Raji (cell line): ENCODE results near the gene COL5A3.

Source experiments
- POLR2A ChIP-seq: IDR thresholded peaks from 2 replicates; pipeline ENCODE4 v1.6.1; 2011; ENCODE audit warnings: low read depth, low read length, control low read depth; ENCODE audit not compliant: insufficient read depth

COL5A3 gene

DNA sequence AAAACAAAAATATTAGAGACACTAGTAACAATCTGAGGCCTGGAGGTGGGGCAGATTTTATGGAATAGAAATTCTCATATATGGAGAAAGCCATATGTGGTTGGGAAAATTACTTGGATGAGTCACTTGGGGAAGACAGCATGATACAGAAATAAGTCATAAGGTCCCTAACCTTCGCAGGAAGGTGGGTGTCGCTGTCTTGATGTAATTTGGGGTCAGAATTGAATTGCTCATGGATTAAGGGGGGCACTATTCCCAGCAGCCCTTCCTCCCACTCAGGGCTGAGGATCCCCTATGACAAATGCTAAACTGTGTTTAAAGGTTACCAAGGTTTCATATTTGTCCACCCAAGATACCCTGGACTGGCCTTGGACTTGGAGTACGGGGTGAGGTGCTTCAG is 8.0 kb upstream of the COL5A3 start:
- TF ChIP-seq POLR2A = no peak

DNA sequence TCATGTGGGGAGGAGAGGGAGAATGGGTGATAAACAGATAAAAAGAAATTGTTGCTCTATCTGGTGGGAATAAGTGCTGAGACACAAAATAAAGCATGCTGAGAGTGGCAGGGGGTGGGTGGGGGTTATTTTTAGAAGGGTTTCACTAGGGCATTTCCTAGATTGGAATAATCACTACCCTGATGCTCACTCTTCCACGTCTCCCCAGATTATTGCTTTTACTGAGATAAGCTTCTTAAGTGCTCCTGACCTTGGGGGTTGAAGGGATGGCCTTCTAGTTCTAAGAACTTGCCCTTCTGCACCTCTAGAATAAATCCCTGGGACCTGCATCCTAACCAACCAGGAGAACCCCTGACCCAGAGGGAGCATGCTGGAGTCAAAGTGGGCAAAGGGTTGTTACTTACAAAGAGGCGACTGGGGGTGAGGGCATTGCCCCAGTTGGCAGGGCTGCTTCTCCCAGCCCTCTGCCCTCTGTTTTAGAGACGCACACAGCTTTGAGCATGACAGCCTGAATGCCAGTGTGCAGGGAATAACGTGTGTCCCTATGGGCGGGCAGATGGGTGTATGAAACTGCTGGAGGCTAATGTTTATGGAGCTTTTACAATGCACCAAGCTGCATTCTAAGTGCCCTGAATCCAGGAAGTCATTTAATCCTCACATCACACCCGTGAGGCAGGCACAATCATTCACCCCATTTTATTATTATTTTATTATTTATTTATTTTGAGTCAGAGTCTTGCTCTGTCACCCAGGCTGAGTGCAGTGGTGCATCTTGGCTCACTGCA is 3.7 kb upstream of the COL5A3 start:
- TF ChIP-seq POLR2A = no peak

DNA sequence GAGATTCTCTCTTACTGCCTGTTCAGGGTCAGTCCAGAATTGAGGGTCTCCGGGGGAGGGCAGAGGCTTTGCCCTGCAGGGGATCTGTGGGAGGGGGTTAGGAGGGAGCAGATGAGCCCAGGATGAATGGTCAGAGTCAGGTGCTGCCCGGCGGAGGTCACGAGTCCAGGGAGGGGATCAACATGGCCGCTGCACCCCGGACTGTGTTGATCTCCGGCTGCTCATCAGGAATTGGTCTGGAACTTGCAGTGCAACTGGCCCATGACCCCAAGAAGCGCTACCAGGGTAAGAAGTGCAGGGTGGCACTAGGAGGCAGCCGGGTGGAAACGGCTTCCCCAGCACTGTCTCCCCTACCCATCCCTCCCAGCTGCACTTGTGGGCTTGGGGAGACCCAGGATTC is 3.0 kb upstream of the COL5A3 start, which contains the start of gene RDH8:
Gene RDH8, plus strand, starts transcription at position 168 of the 400 bp plus-strand sequence. Its CDS starts 15 bp downstream, at position 183.
- TF ChIP-seq POLR2A = no peak

DNA sequence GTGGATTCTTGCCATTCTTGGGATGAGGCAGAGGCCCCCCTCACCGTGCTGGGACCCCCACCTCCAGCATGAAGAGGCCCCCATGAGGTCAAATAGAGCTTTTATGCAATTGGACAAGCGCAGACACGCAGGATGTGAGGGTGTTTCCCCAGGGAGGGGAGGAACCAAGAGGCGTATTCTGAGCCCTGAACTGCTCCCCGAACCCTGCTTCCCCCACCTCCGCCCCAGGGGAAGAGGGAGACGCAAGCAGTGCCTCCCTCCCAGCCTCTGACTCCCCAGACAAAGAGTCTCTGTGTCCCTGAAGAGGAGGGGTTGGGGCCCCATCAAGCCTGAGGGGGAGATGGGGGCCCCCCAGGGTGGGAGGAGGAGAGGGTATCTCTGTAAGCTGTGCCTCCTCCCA is 1.7 kb upstream of the COL5A3 start:
- no peak for TF ChIP-seq POLR2A

DNA sequence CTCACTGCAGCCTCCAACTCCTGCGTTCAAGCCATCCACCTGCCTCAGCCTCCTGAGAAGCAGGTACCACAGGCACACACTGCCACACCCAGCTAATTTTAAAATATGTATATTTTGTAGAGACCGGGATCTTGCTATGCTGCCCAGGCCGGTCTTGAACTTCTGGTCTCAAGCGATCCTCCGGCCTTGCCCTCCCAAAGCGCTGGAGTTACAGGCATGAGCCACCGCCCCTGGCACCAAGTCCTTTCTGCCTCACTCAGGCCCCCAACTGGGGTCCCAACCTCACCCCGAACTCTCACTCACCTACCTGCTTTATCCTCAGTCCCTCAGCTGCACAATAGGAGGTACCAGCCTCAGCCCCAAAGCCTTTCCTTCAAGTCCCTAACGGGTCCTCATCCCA is 635 bp upstream of the COL5A3 start:
- no peak for TF ChIP-seq POLR2A

DNA sequence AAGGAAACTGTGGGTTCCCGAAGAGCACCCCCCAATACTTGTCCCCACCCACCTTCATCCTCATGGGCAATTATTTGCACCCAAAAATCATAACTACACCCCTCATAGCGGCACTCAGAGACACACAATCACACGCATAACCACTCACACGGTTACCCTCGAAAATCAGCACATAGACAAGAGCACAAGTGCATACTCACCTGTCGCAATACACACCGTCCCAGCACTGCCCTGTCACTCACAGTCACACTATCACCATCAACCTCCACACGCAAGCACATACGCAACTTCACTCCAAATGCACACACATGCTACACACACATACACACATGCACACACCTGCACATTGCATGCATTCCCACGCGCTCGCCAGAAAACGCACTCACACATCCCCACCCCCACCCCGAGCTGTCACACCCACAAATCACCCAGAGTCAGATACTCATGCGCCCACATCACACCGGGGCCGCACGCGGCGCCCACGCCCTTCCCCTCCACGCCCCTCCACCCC is 535 bp downstream of the COL5A3 start:
- TF ChIP-seq POLR2A = no peak

DNA sequence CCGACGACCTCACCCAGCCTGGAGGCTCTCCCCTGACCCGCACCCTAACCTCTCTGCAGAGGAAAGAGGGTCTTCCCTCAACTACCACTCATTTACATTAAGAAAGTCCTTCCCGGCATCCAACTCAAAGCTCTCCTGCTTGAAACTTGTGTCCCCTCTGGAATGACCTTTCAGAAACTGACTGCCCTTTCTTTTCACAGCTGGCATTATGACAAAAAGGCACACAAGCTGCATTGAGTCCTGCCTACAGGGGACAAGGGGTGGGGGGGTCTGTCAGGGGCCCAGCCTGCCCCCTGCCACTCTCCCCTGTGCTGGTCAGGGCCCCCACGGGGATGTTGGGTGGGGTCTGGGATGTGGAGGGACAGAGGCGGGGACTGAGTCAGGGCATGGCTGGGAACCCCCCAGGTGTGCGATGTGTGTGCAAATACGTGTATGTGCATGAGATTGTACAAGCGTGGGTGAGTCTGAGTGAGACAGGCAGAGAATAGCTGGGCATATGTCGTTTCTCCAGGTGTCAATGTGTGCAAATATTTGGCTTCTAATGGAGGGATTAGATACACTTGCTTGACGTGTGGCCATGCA is 2.0 kb downstream of the COL5A3 start:
- no peak for TF ChIP-seq POLR2A

DNA sequence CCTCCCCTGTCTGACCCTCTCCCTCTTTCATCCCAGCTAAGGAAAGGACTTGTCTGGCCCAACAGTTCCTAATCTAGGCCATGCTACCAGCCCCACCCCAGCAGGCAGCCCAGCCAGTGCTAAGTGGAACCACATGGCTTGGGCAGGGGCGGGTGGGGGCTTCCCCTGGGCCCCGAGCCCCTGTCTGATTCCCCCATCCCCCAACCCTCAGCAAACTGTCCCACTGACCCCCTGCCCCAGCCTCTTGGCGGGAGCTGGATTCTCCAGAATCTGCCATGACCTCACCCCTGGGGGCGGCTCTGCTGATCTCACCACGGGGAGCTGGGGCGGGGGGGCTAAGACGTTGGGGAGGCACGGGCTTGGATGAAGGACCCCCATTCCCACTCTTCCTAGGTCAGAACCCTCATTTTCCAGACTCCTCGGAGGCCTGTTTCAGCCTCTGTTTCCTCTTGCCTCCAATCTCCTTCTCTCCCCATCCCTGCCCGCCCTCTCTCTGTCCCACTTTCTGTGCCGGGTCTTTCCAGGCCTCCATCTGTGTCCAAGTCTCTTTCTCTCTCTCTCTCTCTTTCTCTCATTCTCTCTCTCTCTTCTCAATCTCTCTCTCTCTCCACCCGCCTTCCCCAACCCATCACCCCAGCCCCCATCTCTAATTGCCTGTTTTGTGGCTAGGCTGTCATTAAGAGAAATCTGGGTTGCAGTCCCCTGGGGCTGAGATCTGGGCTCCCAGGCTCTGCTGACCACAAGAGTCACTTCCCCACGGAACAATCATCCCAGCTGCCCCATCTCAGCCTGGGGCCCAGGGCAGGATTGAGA is 2.7 kb downstream of the COL5A3 start:
- no peak for TF ChIP-seq POLR2A

DNA sequence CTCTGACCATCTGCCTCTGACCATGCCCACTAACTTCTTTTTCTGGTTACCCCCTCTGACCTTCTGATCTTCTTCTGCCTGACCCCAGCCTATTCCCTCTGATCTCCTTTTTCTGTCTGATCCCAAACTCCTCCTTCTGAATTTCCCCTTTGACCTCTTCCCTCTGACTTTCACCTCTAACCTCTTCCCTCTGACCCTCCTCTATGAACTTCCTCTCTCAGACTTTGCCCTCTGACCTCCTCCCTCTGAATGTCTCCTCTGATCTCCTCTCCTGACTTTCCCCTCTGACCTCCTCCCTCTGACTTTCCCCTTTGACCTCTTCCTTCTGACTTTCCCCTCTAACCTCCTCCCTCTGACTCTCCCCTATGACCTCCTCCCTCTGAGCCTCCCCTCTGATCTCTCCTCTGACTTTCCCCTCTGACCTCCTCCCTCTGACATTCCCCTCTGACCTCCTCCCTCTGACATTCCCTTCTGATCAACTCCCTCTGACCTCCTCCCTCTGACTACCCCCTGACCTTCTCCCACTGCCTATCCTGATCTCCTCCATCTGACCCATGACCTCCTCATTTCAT is 3.5 kb downstream of the COL5A3 start:
- TF ChIP-seq POLR2A = no peak

DNA sequence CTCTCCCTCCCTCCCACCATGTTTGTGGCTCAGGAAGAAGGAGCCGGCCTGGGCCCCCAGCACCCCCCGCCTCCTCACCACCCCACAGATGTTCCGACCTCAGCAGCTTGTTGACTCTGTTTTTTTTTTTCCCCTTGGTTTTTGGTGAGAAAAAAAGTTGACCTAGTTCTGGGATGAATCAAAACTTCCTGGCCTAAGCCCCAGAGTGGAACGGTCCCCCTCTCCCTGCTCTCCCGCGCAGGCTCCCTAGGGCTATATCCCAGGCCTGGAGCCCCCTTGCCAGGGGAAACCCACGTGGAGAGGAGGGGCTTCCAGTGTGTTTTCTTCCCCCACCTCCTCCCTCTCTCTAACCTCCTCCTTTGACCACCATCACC is 4.0 kb downstream of the COL5A3 start:
- no peak for TF ChIP-seq POLR2A

DNA sequence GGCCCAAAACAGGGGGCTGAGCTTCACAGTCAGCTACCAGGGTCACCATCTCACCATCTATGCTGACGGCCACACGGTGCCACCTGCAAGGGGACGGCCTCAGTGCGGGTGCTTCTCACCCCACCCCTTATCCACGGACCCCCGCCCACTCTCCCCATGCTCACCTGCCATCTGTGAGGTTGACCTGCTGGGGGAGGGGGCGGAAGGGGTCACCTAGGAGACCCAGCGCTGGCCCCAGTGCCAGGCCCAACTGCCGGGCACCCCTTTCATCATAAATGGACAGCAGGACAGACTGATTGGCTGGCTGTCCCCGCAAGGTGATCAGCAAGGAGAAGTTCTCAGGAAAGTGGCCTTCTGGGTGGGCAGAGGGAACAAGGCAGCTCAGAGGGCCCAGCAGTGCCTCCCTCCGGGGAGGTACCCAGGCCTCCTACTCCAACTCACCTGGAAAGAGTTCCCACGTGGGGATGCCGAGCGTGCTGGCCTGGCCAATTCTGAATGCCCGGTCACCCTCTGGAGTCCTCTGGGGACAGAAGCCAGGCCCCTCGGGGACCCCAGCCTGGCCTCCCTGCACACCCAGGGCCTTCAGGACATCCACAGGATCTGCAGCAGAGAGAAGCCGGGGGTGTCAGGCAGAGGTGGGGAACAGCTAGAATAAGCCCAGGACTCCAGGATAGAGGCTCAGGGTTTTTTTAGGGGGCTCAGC is 4.5 kb downstream of the COL5A3 start:
- TF ChIP-seq POLR2A = no peak

DNA sequence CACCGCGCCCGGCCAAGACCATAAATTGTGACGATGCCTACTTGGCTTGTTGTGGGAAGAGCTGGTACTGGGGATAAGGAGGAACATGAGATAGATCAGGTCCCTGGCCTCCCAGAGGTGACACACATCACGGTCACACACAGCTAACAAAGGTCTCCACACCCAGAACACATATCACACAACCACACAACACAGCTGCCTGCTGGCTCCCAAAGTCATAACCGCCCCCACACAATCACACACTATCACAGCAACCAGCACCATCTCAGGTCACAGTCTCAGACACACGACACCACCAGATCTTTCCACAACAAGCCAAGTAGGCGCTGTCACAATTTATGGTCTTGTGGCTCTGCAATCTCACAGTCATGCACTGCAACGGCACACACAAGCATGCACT is 5.7 kb downstream of the COL5A3 start:
- TF ChIP-seq POLR2A = no peak

DNA sequence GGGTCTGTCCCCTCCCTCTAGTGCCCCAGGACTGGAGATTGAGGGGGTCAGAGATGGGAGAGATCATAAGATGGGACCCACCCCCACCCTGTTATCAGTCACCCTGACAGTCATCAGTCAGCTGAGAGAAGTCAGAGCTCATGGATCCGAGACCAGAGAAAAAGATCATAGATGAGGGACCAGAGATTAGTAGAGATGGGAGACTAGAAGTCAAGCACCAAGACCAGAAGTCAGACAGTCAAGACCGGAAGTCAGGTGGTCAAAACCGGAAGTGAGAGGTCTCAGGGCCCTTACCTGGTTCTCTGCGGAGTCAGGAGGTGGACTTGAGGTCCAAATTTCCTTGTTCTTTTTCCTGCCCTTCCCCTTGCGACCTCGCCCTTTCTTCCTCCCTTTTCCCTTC is 7.0 kb downstream of the COL5A3 start:
- TF ChIP-seq POLR2A = no peak

DNA sequence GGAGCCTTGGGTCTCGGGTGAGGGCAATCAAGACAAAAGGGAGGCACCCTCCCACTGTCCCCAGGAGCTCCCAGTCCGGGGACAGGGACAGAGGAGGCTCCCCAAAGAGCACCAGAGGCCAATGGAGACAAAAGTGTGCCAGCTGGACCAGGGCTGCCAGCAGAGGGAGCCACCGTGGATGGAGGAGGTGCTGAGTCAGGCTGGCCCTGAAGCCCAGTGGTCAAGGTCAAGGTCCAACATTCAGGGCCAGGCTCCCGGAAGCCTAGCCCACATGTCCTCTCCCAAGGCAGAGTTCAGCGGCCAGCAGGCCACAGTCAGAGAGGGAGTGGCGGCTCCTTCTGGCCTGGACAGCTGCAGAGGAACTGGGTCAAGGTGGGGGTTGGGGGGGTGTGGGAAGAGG is 8.4 kb downstream of the COL5A3 start:
- no peak for TF ChIP-seq POLR2A
